ENCODE data around the gene NOC3L. TPM values are rescaled to one million over a fixed set of nuclear protein-coding genes. Genes with fewer than 3 reads are reported as not detected.

NOC3L gene
- total RNA-seq (2012; rRNA removed) = 35.6 and 40.3 TPM in 2 replicates

DNA sequence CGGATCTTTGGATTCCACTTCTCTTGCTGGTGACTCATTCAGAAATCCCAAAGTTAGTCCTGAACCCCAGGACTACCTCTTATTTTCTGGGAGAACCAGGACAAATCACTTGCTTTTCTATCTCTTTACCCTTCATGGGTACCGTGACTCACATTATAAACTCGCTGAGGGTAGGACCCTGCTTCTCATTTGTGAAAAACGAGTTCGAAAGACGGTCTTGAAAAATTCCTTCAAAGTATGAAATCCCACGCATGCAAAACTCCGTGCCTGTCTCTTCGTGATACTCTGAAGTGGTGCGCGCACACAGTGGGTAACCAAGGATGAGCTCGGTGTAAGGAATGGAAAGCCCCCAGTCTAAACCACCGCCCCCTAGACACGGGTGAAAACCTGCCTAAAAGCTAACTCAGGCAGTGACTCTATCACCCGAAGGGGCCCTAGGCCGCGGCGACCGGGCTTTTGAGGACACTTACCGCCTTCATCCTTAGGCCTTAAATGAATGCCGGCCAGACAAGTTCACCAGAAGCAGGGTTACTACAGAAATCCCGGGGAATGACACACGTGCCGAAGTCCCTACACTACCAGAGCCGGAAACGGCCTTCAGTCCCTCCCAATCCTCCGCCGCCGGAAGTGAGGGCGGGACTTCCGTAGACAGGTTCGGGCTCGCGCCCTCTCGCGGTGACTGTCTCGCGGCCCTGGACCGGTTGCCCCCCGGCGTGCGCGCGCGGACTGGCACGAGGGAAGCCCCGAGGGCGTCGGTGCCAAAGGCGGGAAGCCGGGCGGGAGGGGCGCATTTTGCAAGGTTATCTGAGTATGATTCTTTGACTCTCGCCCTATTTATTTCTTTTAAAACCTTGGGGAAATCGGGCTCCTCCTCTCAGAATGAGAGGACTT is at the start of gene NOC3L:
TSS of gene NOC3L (minus strand) at position 580 of the 891 bp plus-strand sequence. CDS start at position 479, 101 bp downstream.
- Histone ChIP-seq H3K9ac (ENCODE audit: low read depth, low read length) (peak within 1 kb of the TSS; percentile 84), H3K9me3 (replicated peaks; ENCODE audit: low read length) (no peaks in the 10 kb centered on the region)

GRCh38 chr10:94412449-94412848 is 49.7 kb upstream of the NOC3L start:
- Histone ChIP-seq H3K4me3 (ENCODE audit: low read length) (no peak overlapping the region), H3K36me3 (ENCODE audit: insufficient read depth, low read length) (no peaks in the 10 kb centered on the region), H3K4me2 (ENCODE audit: low read length) (no peak overlapping the region), H3K9ac (ENCODE audit: low read depth, low read length) (no peak overlapping the region), H3K9me3 (replicated peaks; ENCODE audit: low read length) (no peaks in the 10 kb centered on the region), H3K27me3 (ENCODE audit: control insufficient read depth, insufficient read depth, low read length) (no peaks in the 10 kb centered on the region), H3K4me1 (ENCODE audit: control insufficient read depth, insufficient read depth, low read length) (peaks cover 15% of the 10 kb centered on the region)

More for the DNA sequence above, at the start of gene NOC3L:
- peak within 1 kb of the TSS; percentile 77 for H3K4me3 ChIP-seq (ENCODE audit: low read length)
- H3K36me3 ChIP-seq (ENCODE audit: insufficient read depth, low read length) = no peaks in the 10 kb centered on the region
- peak within 1 kb of the TSS; percentile 92 for H3K4me2 ChIP-seq (ENCODE audit: low read length)
- no peaks in the 10 kb centered on the region for H3K27me3 ChIP-seq (ENCODE audit: control insufficient read depth, insufficient read depth, low read length)
- peaks cover 28% of the 10 kb centered on the region for H3K4me1 ChIP-seq (ENCODE audit: control insufficient read depth, insufficient read depth, low read length)

DNA sequence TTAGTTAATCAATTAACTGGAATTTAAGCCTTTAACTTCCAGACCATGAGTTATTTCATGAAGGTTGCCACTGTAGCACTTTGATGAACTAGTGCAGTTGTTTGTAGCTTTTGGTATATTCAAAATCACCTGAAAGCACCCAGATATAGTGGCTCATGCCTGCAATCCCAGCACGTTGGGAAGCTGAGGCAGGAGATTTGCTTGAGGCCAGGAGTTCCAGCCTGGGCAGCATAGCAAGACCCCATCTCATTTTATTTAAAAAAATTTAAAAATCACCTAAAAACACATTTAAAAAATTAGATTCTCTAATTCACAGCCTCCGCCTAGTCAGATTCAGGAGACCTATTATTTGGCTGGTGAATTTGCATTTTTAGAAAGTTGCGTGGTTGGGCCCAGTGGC is 48.6 kb upstream of the NOC3L start:
- H3K4me3 ChIP-seq (ENCODE audit: low read length) = no peak overlapping the region
- H3K36me3 ChIP-seq (ENCODE audit: insufficient read depth, low read length) = no peaks in the 10 kb centered on the region
- H3K27me3 ChIP-seq (ENCODE audit: control insufficient read depth, insufficient read depth, low read length) = no peaks in the 10 kb centered on the region
- no peaks in the 10 kb centered on the region for H3K9me3 ChIP-seq (replicated peaks; ENCODE audit: low read length)
- no peak overlapping the region for H3K9ac ChIP-seq (ENCODE audit: low read depth, low read length)
- H3K4me1 ChIP-seq (ENCODE audit: control insufficient read depth, insufficient read depth, low read length) = peaks cover 15% of the 10 kb centered on the region
- H3K4me2 ChIP-seq (ENCODE audit: low read length) = no peak overlapping the region

GRCh38 chr10:94409021-94409657 is 46.4 kb upstream of the NOC3L start:
- Histone ChIP-seq H3K36me3 (ENCODE audit: insufficient read depth, low read length) (no peaks in the 10 kb centered on the region), H3K9ac (ENCODE audit: low read depth, low read length) (no peak overlapping the region), H3K4me2 (ENCODE audit: low read length) (peak overlapping the region; percentile 1), H3K4me1 (ENCODE audit: control insufficient read depth, insufficient read depth, low read length) (peaks cover 20% of the 10 kb centered on the region), H3K27me3 (ENCODE audit: control insufficient read depth, insufficient read depth, low read length) (no peaks in the 10 kb centered on the region), H3K4me3 (ENCODE audit: low read length) (no peak overlapping the region), H3K9me3 (replicated peaks; ENCODE audit: low read length) (no peaks in the 10 kb centered on the region)

DNA sequence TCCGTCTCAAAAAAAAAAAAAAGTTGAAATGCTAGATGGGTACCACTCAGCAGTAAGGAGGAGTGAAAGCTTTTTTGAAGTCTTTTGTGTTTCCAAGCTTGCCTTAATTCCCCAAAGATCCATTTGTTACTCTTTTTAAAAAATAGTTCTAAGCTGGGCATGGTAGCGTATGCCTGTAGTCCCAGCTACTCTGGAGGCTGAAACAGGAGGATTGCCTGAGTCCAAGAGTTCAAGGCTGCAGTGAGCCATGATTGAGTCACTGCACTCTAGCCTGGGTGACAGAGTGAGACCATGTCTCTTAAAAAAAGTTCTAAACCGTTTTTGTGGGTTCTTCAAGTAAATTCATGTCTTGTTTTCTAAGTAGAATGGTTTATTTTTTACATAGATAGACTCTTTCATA is 44.9 kb upstream of the NOC3L start:
- Histone ChIP-seq H3K4me3 (ENCODE audit: low read length) (no peak overlapping the region), H3K27me3 (ENCODE audit: control insufficient read depth, insufficient read depth, low read length) (no peaks in the 10 kb centered on the region), H3K4me1 (ENCODE audit: control insufficient read depth, insufficient read depth, low read length) (peaks cover 20% of the 10 kb centered on the region), H3K36me3 (ENCODE audit: insufficient read depth, low read length) (no peaks in the 10 kb centered on the region), H3K4me2 (ENCODE audit: low read length) (no peak overlapping the region), H3K9me3 (replicated peaks; ENCODE audit: low read length) (no peaks in the 10 kb centered on the region), H3K9ac (ENCODE audit: low read depth, low read length) (no peak overlapping the region)

DNA sequence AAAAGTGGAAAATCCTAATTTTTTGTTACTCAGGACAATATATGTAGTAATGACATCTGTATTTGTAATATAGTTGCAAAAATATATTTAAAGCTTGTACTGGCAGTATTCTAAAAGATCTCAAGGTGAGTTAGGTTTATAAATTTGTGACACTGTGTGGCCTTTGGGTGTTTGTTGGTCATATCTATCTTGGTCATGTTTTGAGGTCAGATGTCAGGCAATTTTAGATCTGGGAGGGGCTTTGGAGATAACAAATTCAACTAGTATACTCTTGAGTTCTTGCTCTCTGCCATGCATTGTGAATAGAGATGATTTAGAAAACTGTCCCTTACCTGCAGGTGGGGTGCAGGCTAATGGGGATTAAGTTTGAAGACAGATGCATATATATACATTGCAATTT is 42.7 kb upstream of the NOC3L start:
- Histone ChIP-seq H3K9ac (ENCODE audit: low read depth, low read length) (no peak overlapping the region), H3K4me2 (ENCODE audit: low read length) (peak overlapping the region; percentile 78), H3K4me3 (ENCODE audit: low read length) (no peak overlapping the region), H3K27me3 (ENCODE audit: control insufficient read depth, insufficient read depth, low read length) (no peaks in the 10 kb centered on the region), H3K4me1 (ENCODE audit: control insufficient read depth, insufficient read depth, low read length) (peaks cover 15% of the 10 kb centered on the region), H3K9me3 (replicated peaks; ENCODE audit: low read length) (no peaks in the 10 kb centered on the region), H3K36me3 (ENCODE audit: insufficient read depth, low read length) (no peaks in the 10 kb centered on the region)

GRCh38 chr10:94403380-94404213 is 40.9 kb upstream of the NOC3L start:
- Histone ChIP-seq H3K4me1 (ENCODE audit: control insufficient read depth, insufficient read depth, low read length) (peaks cover 7% of the 10 kb centered on the region), H3K9me3 (replicated peaks; ENCODE audit: low read length) (no peaks in the 10 kb centered on the region), H3K4me2 (ENCODE audit: low read length) (peak overlapping the region; percentile 78), H3K27me3 (ENCODE audit: control insufficient read depth, insufficient read depth, low read length) (no peaks in the 10 kb centered on the region), H3K9ac (ENCODE audit: low read depth, low read length) (peak overlapping the region; percentile 91), H3K36me3 (ENCODE audit: insufficient read depth, low read length) (no peaks in the 10 kb centered on the region), H3K4me3 (ENCODE audit: low read length) (peak overlapping the region; percentile 76)

- peaks cover 11% of the 10 kb centered on the region for H3K4me1 ChIP-seq (ENCODE audit: control insufficient read depth, insufficient read depth, low read length)
- no peaks in the 10 kb centered on the region for H3K36me3 ChIP-seq (ENCODE audit: insufficient read depth, low read length)
- no peaks in the 10 kb centered on the region for H3K9me3 ChIP-seq (replicated peaks; ENCODE audit: low read length)
- peak overlapping the region; percentile 76 for H3K4me3 ChIP-seq (ENCODE audit: low read length)
- no peaks in the 10 kb centered on the region for H3K27me3 ChIP-seq (ENCODE audit: control insufficient read depth, insufficient read depth, low read length)
- H3K4me2 ChIP-seq (ENCODE audit: low read length) = peak overlapping the region; percentile 78
- H3K9ac ChIP-seq (ENCODE audit: low read depth, low read length) = peak overlapping the region; percentile 91
Measured at GRCh38 chr10:94402843-94403379, 40.2 kb upstream of the NOC3L start.

GRCh38 chr10:94402204-94402842 is 39.6 kb upstream of the NOC3L start, which contains the start of gene TBC1D12:
Gene TBC1D12, plus strand, starts transcription at chr10:94402541. Its CDS starts 73 bp downstream, at chr10:94402614.
- Histone ChIP-seq H3K9me3 (replicated peaks; ENCODE audit: low read length) (no peaks in the 10 kb centered on the region), H3K4me1 (ENCODE audit: control insufficient read depth, insufficient read depth, low read length) (peaks cover 17% of the 10 kb centered on the region), H3K9ac (ENCODE audit: low read depth, low read length) (peak within 1 kb of the TSS; percentile 91), H3K36me3 (ENCODE audit: insufficient read depth, low read length) (no peaks in the 10 kb centered on the region), H3K27me3 (ENCODE audit: control insufficient read depth, insufficient read depth, low read length) (no peaks in the 10 kb centered on the region), H3K4me3 (ENCODE audit: low read length) (peak within 1 kb of the TSS; percentile 76), H3K4me2 (ENCODE audit: low read length) (peak within 1 kb of the TSS; percentile 78)

- Histone ChIP-seq H3K9me3 (replicated peaks; ENCODE audit: low read length) (no peaks in the 10 kb centered on the region), H3K9ac (ENCODE audit: low read depth, low read length) (no peak overlapping the region), H3K4me3 (ENCODE audit: low read length) (no peak overlapping the region), H3K27me3 (ENCODE audit: control insufficient read depth, insufficient read depth, low read length) (no peaks in the 10 kb centered on the region), H3K4me2 (ENCODE audit: low read length) (no peak overlapping the region), H3K36me3 (ENCODE audit: insufficient read depth, low read length) (no peaks in the 10 kb centered on the region), H3K4me1 (ENCODE audit: control insufficient read depth, insufficient read depth, low read length) (peaks cover 19% of the 10 kb centered on the region)
Measured at GRCh38 chr10:94398762-94399161, 36.0 kb upstream of the NOC3L start.

Data from skeletal muscle satellite cell (primary cell).